T1000 (cell line): ENCODE data around the gene DSG1.
"Not testable (repeated sequence)": the region's sequence is repeated elsewhere in the genome, so short reads cannot be mapped to it uniquely, and the experiment has no call there.

Experiments used
- DNase-seq: peaks from one replicate; lab custom pipeline; 2025; ENCODE audit warnings: mixed read lengths; lab: John Stamatoyannopoulos, UW

Gene DSG1

GRCh38 chr18:31353336-31353735, 35.4 kb downstream of the DSG1 start:
- DNase-seq = not testable (repeated sequence)

GRCh38 chr18:31354990-31355389, 37.0 kb downstream of the DSG1 start:
- DNase-seq = no peak

GRCh38 chr18:31356025-31356424, 38.1 kb downstream of the DSG1 start:
- DNase-seq = no peak

GRCh38 chr18:31364190-31364589, 46.2 kb downstream of the DSG1 start:
- DNase-seq = no peak

GRCh38 chr18:31369478-31369877, 51.5 kb downstream of the DSG1 start:
- DNase-seq = no peak

GRCh38 chr18:31371989-31372388, 54.0 kb downstream of the DSG1 start:
- no peak for DNase-seq

GRCh38 chr18:31373641-31374040, 55.7 kb downstream of the DSG1 start:
- no peak for DNase-seq

- DNase-seq = no peak
These were observed 58.5 kb downstream of the DSG1 start, which contains the start of gene DSG4 for GRCh38 chr18:31376477-31376876. Gene DSG4, plus strand, starts transcription at chr18:31376777. Its CDS starts 135 bp downstream, at chr18:31376912.

- DNase-seq = no peak
These were observed 63.0 kb downstream of the DSG1 start for GRCh38 chr18:31380912-31381311.

GRCh38 chr18:31382107-31382506, 64.1 kb downstream of the DSG1 start:
- DNase-seq = no peak

- DNase-seq = no peak
These were observed 68.8 kb downstream of the DSG1 start for GRCh38 chr18:31386741-31387140.

- no peak for DNase-seq
These were observed 75.3 kb downstream of the DSG1 start for GRCh38 chr18:31393286-31393685.

GRCh38 chr18:31396796-31397612, 79.0 kb downstream of the DSG1 start:
- no peak for DNase-seq

GRCh38 chr18:31398191-31398590, 80.2 kb downstream of the DSG1 start:
- no peak for DNase-seq

- DNase-seq = peak; percentile 10
These were observed 81.5 kb downstream of the DSG1 start for GRCh38 chr18:31399306-31400032.

- DNase-seq = no peak
These were observed 83.4 kb downstream of the DSG1 start for GRCh38 chr18:31401156-31402025.

GRCh38 chr18:31402026-31402373, 84.0 kb downstream of the DSG1 start:
- DNase-seq = no peak

- no peak for DNase-seq
These were observed 85.4 kb downstream of the DSG1 start for GRCh38 chr18:31403409-31403808.
